ENCODE results near the gene CFAP119.
A peak's percentile ranks its signal among the peaks of the same experiment; 100 is the strongest.

The CFAP119 gene

DNA sequence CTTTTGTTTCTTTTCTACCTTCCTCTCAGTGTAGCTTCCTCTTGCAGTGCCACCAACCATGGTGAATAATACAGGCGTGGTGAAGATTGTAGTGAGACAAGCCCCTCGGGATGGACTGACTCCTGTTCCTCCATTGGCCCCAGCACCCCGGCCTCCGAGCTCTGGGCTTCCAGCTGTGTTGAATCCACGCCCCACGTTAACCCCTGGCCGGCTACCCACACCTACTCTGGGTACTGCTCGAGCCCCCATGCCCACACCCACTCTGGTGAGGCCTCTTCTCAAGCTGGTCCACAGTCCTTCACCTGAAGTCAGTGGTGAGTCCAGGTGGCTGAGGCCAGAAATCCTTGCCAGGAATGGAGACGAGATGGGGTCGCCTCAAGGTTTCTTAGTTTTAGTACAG lies 38.9 kb downstream of the CFAP119 start:
- TF ChIP-seq, protein P1, sequence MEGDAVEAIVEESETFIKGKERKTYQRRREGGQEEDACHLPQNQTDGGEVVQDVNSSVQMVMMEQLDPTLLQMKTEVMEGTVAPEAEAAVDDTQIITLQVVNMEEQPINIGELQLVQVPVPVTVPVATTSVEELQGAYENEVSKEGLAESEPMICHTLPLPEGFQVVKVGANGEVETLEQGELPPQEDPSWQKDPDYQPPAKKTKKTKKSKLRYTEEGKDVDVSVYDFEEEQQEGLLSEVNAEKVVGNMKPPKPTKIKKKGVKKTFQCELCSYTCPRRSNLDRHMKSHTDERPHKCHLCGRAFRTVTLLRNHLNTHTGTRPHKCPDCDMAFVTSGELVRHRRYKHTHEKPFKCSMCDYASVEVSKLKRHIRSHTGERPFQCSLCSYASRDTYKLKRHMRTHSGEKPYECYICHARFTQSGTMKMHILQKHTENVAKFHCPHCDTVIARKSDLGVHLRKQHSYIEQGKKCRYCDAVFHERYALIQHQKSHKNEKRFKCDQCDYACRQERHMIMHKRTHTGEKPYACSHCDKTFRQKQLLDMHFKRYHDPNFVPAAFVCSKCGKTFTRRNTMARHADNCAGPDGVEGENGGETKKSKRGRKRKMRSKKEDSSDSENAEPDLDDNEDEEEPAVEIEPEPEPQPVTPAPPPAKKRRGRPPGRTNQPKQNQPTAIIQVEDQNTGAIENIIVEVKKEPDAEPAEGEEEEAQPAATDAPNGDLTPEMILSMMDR (IDR thresholded peaks at IDR 0.05; ENCODE audit: borderline replicate concordance, control extremely low read depth, extremely low read depth, insufficient read depth, missing control alignments): no peak
- no peak for DNase-seq (ENCODE audit: low spot score)
- in situ Hi-C loops (cut with MboI; ENCODE audit: low sequenced_read_pairs, unreplicated experiment): no loop called here

GRCh38 chr16:30722443-30722842 lies 39.4 kb downstream of the CFAP119 start:
- TF ChIP-seq, protein P1 (IDR thresholded peaks at IDR 0.05; ENCODE audit: borderline replicate concordance, control extremely low read depth, extremely low read depth, insufficient read depth, missing control alignments): peak; percentile 36
- in situ Hi-C loops (cut with MboI; ENCODE audit: low sequenced_read_pairs, unreplicated experiment): no loop called here
- no peak for DNase-seq (ENCODE audit: low spot score)

DNA sequence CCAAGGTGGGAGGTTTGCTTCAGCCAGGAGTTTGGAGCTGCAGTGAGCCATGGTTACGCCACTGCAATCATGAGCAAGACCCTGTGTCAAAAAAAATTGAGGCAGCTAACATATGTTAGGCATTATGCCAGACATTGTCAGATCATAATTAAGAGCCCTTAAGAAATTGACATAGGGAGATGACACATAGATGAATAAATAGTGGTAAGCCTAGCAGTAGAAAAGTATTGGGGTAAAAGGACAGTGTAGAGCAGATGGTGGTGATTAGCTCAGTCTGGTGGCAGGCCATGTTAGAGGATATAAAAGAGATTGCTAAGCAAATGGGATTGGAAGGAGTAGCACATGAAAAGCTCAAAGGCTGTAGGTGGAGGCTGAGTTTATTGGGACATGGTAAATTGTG lies 40.3 kb downstream of the CFAP119 start:
- TF ChIP-seq, protein P1 (IDR thresholded peaks at IDR 0.05; ENCODE audit: borderline replicate concordance, control extremely low read depth, extremely low read depth, insufficient read depth, missing control alignments): no peak
- DNase-seq (ENCODE audit: low spot score): no peak
- in situ Hi-C loops (cut with MboI; ENCODE audit: low sequenced_read_pairs, unreplicated experiment): no loop called here

- TF ChIP-seq, protein P1 (IDR thresholded peaks at IDR 0.05; ENCODE audit: borderline replicate concordance, control extremely low read depth, extremely low read depth, insufficient read depth, missing control alignments): no peak
- DNase-seq (ENCODE audit: low spot score): no peak
- in situ Hi-C loops (cut with MboI; ENCODE audit: low sequenced_read_pairs, unreplicated experiment): no loop called here
These were observed 40.7 kb downstream of the CFAP119 start for GRCh38 chr16:30721167-30721566.

DNA sequence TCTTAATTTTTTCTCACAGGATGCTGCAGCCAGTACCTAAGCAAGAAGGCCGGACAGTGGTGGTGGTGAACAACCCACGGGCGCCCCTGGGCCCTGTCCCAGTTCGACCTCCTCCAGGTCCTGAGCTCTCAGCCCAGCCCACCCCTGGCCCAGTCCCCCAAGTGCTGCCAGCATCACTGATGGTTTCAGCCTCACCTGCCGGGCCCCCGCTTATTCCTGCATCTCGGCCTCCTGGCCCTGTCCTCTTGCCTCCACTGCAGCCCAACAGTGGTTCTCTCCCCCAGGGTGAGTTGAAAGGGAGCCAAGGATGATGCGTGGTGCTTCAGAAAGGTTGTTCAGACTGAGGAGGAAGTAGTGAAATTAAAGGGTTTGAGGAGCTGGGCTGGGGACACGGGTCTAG lies 41.2 kb downstream of the CFAP119 start:
- TF ChIP-seq, protein P1 (IDR thresholded peaks at IDR 0.05; ENCODE audit: borderline replicate concordance, control extremely low read depth, extremely low read depth, insufficient read depth, missing control alignments): no peak
- DNase-seq (ENCODE audit: low spot score): no peak
- in situ Hi-C loops (cut with MboI; ENCODE audit: low sequenced_read_pairs, unreplicated experiment): no loop called here

DNA sequence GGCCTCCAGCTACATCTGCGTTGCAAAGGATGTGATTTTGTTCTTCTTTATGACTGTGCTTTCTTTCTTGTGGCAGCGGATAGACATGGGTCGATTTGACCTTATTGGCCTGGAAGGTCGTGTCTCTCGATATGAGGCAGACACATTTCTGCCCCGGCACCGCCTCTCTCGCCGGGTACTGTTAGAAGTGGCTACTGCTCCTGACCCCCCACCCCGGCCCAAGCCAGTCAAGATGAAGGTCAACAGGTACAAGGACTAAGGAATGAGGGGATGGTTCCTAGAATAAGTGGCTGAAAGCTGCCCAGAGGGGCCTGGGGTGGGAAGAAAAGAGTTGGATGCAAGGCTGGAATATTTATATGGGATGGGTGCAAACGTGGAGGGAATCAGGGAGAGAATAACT lies 41.8 kb downstream of the CFAP119 start:
- no peak for DNase-seq (ENCODE audit: low spot score)
- in situ Hi-C loops (cut with MboI; ENCODE audit: low sequenced_read_pairs, unreplicated experiment): no loop called here
- TF ChIP-seq, protein P1 (IDR thresholded peaks at IDR 0.05; ENCODE audit: borderline replicate concordance, control extremely low read depth, extremely low read depth, insufficient read depth, missing control alignments): no peak
